NCI-H146 (cell line): ENCODE measurements around the gene CCNK.
A peak's percentile ranks its signal among the peaks of the same experiment; 100 is the strongest.

Experiments used
- DNase-seq: peaks from one replicate; lab custom pipeline; 2025; lab: John Stamatoyannopoulos, UW

The CCNK gene

DNA sequence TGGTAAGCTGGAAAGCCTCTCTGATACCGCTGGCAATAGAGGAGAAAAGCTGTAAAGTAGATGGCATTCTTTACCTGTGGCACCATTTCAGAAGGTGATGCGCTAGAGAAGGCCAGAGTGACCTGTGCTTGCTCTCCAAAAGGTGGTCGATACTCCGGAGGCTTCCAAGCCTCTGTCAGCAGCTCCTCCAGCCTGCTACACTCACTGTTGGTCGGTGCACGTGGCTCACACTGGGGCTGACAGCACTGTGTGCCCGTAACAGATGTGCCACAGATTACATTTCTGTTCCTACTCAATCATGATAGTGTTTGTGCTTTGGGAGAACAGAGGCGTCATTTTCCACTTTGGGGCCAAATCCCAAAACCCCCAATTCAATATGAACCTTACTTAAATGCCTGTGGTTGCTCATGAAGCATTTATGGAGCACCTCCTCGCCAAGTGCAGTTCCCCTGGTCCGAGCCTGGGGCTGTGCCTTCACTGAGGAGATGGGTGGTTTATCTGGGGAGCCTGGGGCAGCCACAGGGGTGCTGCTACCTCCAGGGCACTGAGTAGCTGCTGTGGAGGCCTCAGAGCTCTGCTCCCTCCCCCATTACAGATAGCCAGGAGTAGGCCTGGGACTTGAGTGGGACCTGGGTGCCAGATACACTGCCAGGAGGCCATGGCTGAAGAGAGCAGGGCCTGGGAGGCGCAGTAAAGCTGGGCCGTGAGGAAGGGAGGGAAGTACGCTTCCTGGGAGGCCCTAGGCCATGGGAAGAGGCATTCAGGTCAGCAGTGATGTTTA lies 26.8 kb downstream of the CCNK start:
- DNase-seq: no peak

DNA sequence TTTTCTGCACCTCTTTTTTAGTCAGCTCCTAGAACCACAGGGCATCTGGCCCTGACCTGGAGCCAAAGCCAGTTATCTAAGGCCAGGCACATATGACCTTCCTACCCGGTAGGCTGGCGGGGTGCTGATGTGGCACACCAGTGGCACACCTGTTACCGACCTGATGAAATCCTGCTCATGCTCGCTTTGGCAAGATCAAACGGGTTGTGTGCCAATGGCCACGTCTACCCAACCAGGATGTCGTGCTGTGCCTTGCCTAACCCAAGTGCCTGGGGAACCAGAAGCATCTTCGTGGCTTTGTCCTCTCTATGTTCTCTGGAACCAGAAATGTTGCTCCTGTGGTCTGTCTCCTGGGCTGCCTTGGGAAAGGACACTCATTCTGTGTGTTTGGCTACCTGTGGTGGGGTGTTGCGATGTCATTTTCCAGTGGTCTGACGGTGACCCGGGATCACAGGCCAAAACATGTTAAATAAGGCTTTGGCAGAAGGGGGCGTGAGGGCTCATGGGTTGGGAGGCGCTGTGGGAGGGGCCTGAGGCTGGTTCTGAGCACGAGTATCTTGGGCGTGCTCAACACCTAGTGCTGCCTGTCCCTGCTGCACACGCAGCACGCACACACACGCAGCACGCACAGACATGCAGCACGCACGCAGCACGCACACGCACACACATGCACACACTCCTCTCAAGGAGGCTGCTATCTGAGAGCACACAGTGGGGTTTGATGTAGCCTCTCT lies 27.9 kb downstream of the CCNK start:
- DNase-seq: no peak

DNA sequence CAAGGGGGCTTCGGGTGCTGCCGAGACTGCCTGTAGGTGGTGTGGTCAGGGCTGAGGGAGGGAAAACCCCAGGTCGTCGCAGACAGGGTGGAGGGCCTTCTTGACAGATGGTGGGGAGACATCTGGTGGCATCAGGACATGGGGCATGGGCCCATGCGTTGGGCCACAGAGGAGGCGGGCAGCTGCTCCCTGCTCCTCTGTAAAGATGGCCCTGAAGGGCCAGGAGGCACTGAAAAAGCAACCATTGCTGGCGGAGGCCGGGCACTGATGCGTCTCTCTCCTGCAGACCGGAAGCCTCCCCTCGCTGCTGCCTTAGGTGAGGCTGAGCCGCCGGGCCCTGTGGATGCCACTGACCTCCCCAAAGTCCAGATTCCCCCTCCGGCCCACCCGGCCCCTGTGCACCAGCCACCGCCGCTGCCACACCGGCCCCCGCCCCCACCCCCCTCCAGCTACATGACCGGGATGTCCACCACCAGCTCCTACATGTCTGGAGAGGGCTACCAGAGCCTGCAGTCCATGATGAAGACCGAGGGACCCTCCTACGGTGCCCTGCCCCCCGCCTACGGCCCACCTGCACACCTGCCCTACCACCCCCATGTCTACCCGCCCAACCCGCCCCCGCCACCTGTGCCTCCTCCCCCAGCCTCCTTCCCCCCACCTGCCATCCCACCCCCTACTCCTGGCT lies 28.8 kb downstream of the CCNK start:
- no peak for DNase-seq

DNA sequence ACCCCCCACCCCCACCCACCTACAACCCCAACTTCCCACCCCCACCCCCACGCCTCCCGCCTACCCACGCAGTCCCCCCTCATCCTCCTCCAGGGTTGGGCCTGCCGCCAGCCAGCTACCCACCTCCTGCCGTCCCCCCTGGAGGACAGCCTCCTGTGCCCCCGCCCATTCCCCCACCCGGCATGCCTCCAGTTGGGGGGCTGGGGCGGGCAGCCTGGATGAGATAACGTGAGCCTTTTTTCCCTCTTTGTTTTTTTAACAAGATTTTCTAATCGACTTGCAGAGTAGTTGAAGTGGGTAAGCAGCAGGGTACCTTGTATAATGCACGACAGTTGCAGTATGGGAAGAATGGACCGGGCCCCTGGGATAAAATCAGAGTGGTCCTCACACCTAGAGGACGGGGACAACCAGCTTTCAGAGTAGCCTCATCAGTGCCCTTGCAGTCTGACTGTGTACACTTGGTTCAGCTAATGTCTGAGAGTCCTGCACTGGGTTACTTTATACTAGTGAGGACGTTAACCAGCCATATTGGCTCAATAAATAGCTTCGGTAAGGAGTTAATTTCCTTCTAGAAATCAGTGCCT lies 29.4 kb downstream of the CCNK start:
- no peak for DNase-seq

DNA sequence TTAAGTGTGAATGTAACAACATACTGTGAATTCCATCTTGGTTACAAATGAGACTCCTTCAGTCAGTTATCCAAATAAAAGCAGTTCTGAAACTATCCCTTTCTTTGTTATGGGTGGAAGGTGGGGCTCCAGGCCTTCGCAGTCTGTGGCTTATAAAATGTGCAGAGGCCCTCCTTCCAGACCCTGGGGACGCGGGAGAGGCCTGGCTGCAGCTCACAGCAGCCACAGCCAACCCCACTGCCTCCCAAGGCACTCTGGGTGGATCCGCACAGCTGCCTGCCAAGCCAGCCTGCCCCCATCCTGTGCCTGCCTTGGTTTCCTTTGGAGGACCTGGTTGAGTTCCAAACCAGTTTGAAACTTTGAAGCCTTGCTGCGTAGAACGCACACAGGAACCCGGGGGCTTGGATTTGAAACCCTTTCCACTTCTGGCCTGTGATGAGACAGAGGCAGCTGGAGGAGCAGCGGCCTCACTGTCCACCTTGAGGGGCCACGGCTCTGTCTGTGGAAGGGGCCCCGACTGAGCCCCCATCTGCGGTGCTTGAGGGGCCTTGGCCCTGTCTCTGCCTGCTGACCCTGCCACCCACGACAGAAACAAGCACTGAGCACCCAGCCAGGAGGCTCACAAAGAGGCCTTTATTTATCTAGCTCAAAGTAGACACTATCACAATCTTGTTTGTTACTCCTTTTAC lies 30.4 kb downstream of the CCNK start:
- no peak for DNase-seq

DNA sequence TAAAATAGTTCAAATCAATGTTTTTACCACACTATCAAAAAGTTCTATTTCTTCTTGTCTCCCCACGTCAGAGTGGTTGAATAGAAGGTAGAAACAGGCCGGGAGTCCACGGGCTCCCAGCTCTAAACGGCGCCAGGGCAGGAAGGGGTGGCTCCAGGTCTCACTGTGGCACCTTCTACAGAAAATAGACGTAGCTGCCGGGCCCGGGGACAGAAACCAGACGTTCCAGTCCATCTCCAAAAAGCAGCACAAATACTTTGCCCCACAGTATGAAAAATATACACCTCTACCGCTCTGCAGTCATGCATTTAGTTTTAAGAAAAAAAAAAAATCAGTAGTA lies 30.9 kb downstream of the CCNK start:
- no peak for DNase-seq

DNA sequence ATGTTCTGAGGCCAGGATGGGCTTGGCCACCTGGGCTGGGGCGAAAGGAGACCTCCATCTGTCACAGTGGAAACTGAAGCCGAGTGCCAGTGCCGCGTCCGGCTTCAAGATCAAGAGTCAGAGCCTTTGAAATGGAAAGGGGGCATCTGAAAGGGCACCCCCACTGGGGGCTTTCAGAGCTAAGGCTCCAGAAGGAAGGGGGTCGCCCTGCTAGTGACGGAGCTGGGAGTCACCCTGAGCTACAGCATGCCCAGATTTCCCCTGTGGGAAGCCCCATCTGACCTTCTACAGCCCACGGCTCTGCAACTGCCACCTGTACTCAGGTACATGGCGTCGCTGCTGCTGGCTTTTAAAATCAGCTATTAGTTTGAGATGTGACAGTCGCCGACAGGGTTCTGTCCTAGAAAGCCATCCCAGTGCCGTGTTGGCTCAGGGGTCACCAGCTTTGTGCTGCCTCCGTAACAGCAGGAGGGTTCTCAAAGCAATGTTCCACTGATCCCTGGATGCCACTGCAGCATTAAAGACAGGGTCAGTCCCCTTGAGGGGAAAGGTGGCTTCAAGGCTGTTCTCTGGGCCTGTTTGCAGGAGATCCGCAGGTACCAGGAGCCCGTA lies 31.5 kb downstream of the CCNK start:
- DNase-seq: no peak

DNA sequence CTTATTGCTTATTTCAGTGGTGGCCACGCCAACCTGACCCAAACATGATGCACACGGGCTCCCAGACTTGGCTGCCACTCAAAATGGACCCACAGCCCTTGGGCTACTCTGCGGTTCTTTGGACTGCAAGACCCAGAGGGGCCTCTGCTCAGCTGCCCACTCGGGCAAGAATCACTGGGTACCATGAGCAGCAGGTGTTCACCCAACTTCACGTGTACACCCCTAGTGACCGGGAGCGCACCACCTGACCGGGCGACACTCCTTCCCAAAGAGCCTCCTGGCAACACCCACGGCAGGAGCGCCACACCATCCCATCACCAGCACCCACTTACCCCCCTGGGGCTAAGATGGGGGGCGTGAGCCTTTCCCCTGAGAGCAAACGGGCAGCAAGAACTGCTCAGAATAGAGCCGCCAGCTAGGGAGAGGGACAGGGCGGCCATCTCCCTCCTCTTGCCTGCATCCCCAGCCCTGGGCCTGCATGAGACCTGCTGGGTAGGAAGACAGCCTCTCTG lies 32.0 kb downstream of the CCNK start:
- DNase-seq: no peak

DNA sequence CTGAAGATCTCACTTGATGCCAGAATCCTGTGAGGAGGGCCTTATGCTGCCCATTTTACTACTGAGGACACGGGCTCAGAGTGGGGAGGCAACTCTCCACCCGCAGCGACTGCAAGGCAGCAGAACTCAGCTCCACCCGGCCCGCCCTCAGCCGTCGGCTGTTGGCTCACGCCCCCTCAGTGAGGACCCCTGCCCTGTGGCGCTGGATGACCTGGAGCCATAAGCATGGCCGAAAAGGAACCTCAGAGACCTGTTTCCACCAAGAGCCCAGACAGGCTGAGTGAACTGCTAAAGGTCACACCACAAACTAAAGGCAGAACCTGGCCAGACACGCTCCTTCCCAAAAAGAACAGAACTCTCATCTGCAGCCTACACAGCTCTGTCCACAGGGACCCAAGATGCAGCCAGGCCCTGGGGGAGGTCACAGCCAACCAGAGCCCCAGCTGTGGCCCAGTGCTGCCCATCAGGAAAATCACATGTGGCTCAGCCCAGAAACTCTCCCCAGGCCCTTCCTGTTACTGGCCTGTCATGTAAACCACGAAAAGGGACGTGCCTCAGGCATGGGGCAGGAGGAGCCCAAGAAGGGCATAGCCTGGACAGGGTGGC lies 32.8 kb downstream of the CCNK start:
- DNase-seq: no peak

DNA sequence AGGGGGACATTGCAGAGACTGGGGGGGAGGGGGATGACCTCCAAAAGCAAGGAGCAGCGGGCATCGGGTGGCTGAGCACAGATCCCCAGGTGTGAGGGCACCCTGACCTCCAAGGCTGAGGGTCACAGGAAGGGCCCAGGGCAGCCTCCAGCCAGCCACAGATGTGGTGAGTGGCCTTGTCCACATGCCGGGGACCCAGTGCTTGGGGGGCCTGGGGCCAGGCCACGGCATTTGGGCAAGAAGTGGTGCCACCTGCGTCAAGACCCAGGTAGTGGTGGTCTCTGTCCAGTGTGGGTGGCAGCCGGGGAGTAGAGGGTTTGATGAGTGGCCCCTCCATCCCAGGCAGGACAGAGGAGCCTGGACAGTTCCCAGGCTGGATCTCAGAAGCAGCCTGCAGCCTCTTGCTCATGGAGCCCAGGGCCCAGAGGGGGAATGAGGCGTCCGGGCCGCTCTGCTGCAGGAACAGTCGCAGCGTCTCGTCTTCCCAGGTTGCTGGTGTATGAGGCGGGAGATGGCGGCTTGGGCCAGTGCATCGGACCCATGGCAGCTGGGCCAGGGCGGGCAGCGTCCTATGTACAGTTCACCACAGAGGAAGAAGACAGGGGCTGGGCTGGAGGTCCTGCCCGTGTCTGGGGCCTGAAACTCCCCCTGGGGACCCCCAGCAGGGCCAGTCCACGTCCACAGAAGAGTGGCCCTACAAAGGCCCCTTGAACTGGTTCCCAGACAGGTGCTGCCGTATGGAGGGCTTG lies 33.5 kb downstream of the CCNK start:
- no peak for DNase-seq

DNA sequence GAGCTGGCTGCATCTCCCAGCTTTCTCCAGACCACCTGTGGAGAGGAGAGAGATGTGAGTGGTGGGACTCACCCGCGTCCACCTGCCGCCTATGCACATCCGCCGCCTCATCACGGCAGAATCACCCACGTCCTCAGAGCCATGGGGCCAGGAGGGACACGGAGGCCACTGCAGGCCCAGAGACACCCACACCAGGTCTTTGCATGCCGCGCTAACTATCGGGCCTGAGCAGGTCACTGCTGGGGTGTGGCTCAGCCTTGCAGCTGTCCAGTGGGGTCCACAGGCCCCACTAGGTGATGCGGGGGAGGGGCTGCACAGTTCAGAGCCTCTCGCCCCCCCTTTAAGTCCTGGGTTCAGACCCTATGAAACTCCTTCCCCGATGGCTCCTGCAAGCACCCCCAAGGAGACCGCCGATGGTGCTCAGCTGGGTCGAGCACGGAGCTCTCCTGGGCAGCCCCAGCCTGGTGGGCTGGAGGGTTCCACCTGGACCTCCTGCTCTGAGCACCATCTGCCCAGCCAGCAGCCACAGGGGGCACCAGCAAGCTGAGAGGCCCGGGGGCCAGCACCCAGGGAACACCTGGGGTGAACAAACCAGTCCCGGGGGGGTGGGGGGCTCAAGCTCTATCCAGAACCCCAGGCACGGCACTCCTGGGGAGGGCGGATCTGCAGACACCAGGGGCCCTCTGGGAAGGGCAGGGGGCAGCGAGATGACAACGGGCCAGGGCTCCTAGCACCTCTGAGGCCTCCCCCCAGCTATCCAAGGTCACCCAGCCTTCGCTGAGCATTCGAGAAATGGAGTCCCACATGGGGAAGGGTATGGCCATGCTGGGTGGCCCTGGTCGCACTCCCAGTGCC lies 34.3 kb downstream of the CCNK start:
- DNase-seq: no peak

DNA sequence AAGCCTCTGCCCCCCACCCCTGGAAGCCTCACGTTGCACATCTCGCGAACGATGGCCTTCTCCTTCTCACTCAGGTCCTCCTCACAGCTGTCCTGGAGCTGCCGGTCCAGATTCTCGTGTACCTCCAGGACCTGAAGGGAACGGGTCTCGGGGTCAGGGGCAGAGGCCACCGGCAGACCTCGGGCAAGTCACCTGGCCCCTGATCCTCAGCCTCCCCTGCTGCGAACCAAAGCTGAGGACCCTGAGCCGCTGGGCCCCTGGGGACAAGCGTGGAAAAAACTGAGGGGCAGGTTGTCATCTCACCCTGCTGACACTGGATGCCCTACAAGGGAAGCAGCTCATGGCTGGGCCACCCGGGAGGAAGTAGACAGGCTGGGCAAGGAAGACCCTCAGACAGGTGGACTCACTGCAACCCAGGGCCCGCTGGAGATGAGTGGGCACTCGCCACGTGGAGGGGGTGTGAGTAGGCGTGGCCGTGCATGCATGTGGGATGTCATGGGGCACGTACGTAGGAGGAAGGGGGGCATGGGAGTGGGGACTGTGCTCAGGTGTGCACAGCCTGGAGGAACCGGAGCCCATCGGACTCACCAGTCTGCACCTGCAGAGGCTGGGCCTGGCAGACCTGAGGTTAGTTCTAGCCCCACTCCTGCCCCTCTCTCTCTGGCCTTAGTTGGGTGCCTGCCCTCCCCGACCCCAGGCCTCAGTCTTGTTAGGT lies 35.1 kb downstream of the CCNK start:
- DNase-seq: no peak

DNA sequence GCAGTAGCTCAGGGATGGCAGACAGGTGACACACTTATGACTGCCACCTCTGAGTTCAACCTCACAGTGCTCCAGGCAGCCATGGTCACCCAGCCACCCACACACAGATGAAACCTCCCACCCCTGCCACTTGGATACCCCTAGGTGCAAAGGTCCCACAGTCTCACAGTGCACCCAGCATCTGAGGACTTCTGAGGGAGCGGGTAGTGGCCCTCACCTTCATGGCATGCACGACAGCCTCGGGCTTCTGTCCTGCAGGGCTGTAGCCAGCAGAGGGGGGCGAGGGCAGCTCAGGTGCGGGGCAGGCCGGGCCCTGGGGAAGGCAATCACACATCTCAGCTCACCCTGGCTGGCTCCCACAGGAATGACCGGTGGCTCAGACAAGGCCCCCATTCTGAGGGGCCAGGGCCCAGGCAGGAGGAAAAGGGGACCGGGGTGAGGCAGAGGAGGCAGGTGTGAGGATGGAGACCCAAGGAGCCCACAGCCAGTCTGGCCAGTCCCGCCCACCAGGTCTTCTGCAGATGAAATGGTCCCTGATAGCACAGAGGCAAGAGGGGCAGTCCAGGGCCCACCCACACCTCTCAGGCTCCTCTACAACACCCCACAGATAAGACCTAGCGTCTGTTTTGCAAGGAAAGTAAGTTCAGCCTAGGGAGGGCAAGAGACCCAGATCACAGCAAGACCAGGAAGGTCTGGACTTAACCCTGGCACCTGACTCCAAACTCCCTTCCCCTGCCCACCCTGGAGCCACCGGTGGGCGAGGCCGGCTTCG lies 35.8 kb downstream of the CCNK start:
- DNase-seq: no peak

DNA sequence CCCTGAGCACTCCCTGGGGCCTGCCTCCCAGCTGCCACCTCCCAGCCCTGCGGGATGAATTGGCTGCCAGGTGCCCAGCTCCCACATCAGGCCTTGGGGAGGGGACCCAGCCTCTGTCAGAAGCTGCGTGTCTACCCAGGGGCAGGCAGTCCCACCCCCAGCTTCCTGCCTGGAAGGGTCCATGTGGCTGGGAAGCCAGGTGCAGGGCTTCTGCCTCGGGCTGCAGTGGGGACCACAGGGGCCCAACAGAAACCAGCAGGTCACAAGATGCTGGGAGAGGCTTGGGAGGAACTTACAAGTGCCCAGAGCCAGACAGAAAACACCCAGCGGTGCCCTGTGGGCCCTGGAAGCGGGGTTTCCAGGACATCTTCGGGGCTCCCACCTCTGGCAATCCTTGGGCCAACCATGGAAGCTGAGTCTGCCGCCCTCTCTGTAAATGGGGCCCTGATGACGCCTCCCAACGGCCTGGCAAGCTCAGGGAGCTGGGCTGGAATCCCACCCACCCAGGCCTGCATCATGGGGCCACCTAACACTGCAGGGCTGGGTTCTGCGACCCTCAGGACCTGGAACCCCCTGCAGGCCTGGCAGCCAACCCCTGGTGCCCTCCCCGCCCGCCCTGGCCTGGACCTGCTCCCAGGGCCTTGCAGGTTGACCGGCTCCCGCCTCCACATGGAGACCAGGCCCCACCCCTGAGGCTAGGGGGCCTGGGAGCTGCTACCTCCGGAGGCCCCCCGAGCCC lies 36.6 kb downstream of the CCNK start:
- no peak for DNase-seq

DNA sequence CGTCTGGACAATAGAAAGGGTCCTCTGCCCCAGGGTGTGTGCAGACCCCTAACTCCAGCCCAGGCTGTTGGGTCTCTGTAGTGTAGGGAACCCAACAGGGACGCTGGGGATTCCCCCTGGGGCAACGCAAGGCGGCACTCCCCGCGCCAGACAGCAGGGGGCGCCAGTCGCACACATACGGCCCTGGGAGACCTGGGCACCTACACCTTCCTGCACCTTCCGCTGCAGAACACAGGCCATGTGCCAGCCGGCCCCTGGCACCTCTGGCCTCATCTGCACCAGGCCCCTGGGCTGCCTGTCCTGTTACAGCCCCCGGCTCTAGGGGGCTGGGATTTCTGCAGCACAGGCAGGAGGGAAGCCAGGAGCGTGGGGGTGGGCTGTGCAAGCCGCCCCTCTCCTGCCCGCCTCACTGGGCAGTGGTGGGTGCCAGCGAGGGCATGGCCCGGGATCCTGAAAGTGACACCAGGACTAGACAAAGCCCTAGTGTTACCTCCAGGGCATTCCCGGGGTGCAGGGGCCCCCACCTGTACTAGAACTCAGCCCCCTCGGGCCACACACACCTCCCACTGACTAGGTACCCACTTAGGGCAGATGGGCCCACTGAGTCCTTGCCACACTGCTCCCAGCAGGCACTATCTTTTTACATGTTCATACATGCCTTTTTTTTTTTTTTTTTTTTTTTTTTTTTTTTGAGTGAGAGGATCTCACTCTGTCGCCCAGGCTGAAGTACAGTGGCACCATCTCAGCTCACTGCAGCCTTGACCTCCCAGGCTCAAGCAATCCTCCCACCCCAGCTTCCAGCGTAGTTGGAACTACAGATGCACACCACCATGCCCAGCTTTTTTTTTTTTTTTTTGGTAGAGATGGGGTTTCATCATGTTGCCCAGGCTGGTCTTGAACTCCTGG lies 37.5 kb downstream of the CCNK start:
- peak; percentile 49 for DNase-seq

DNA sequence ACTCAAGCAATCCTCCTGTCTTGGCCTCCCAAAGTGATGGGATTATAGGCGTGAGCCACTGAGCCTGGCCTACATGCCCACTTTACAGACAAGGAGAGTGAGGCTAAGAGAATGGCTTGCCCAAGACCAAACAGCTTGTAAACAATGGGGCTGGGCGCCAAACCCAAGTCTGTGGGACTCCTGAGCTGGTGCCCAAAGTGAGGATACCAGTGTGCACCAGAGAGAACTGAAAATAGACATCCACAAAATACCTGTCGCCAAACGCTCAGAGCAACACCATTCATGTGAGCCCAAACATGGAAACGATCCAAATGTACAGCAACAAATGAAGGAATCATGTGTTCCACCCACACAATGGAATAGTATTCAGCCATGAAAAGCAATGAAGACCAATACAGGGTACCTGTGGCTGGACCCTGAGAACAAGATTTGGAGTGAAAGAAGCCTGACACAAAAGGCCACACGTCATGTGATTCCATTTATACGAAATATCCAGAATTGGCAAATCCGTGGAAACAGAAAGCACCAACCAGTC lies 38.2 kb downstream of the CCNK start:
- DNase-seq: no peak
